Measurements from ENCODE around the gene SDHB.

The SDHB gene

GRCh38 chr1:17027403-17027802, 26.4 kb downstream of the SDHB start:
- no peak overlapping the region for H3K4me3 ChIP-seq (ENCODE audit: low read depth, low read length)
- DNase-seq (ENCODE audit: low read depth) = peak; percentile 84
- TF ChIP-seq CTCF (IDR thresholded peaks at IDR 0.05; ENCODE audit: control insufficient read depth, extremely low read depth, insufficient read depth) = no peak

- DNase-seq (ENCODE audit: low read depth) = no peak
- H3K4me3 ChIP-seq (ENCODE audit: low read depth, low read length) = no peak overlapping the region
- no peak for TF ChIP-seq CTCF (IDR thresholded peaks at IDR 0.05; ENCODE audit: control insufficient read depth, extremely low read depth, insufficient read depth)
These were observed 29.1 kb downstream of the SDHB start for GRCh38 chr1:17024721-17025120.

- TF ChIP-seq CTCF (IDR thresholded peaks at IDR 0.05; ENCODE audit: control insufficient read depth, extremely low read depth, insufficient read depth) = no peak
- DNase-seq (ENCODE audit: low read depth) = no peak
- no peak overlapping the region for H3K4me3 ChIP-seq (ENCODE audit: low read depth, low read length)
These were observed 30.3 kb downstream of the SDHB start for GRCh38 chr1:17023573-17023972.

GRCh38 chr1:17023102-17023501, 30.7 kb downstream of the SDHB start:
- no peak for DNase-seq (ENCODE audit: low read depth)
- no peak for TF ChIP-seq CTCF (IDR thresholded peaks at IDR 0.05; ENCODE audit: control insufficient read depth, extremely low read depth, insufficient read depth)

GRCh38 chr1:17021896-17022295, 31.9 kb downstream of the SDHB start:
- no peak for DNase-seq (ENCODE audit: low read depth)
- H3K4me3 ChIP-seq (ENCODE audit: low read depth, low read length) = no peak overlapping the region
- no peak for TF ChIP-seq CTCF (IDR thresholded peaks at IDR 0.05; ENCODE audit: control insufficient read depth, extremely low read depth, insufficient read depth)

More at GRCh38 chr1:17023102-17023501, 30.7 kb downstream of the SDHB start:
- H3K4me3 ChIP-seq (ENCODE audit: low read depth, low read length) = no peak overlapping the region

- H3K4me3 ChIP-seq (ENCODE audit: low read depth, low read length) = no peak overlapping the region
- TF ChIP-seq CTCF (IDR thresholded peaks at IDR 0.05; ENCODE audit: control insufficient read depth, extremely low read depth, insufficient read depth) = no peak
- no peak for DNase-seq (ENCODE audit: low read depth)
These were observed 33.3 kb downstream of the SDHB start for GRCh38 chr1:17020502-17020901.

- no peak overlapping the region for H3K4me3 ChIP-seq (ENCODE audit: low read depth, low read length)
- DNase-seq (ENCODE audit: low read depth) = no peak
- no peak for TF ChIP-seq CTCF (IDR thresholded peaks at IDR 0.05; ENCODE audit: control insufficient read depth, extremely low read depth, insufficient read depth)
These were observed 35.0 kb downstream of the SDHB start for GRCh38 chr1:17018849-17019248.
